PC-9 (cell line): Measurements from ENCODE around the gene VAC14.
A peak's percentile ranks its signal among the peaks of the same experiment; 100 is the strongest.

Experiments
- CTCF ChIP-seq: fragments of 200-600 bp; sonication (generic); conservative IDR thresholded peaks from 2 replicates; pipeline ENCODE4 v1.6.1; 2017; ENCODE audit warnings: mixed run types, antibody characterized with exemption, mild to moderate bottlenecking, moderate library complexity
- EZH2 ChIP-seq: fragments of 200-600 bp; sonication (generic); IDR thresholded peaks from 2 replicates; pipeline ENCODE4 v1.8.0; 2017; ENCODE audit warnings: antibody characterized with exemption, low read depth

GRCh38 chr16:70715055-70715858, 85.7 kb downstream of the VAC14 start:
- peak; percentile 25 for TF ChIP-seq CTCF
- TF ChIP-seq EZH2 = no peak
